Sciatic nerve (tissue), 2 donors: ENCODE measurements around the gene UBL4B. TPM values are rescaled to one million over a fixed set of nuclear protein-coding genes. Genes with fewer than 3 reads are reported as not detected.

Source experiments
- ATAC-seq: fragments of 200-7000 bp; cut with Tn5 transposase; one replicate; pipeline ENCODE4 v1.9.1; 2020; ENCODE audit warnings: mild to moderate bottlenecking, moderate library complexity
- DNase-seq: peaks from one replicate; pipeline ENCODE4 v3.0.0-alpha.2; 2020; ENCODE audit warnings: low spot score
- intact Hi-C: fragments of 100-400 bp; cut with DNase I; formaldehyde crosslinking; loops from one replicate; pipeline ENCODE4 v1.14.2; 2022
- total RNA-seq: library from RNA; stranded (reverse); fragmentation: NEBNext Ultra II Directional; extraction: Animal tissue kit (Norgen Biotek cat#: 25700); gene quantifications from one replicate; pipeline ENCODE4 v1.2.1, GENCODE V29; 2021
- donor health status: DM: no; HTN: no; CAD: no.
- donor health status: DM: no; HTN: no; CAD: no.

Gene UBL4B
- total RNA-seq, 1 donor from 2014 or later, result not detected

DNA sequence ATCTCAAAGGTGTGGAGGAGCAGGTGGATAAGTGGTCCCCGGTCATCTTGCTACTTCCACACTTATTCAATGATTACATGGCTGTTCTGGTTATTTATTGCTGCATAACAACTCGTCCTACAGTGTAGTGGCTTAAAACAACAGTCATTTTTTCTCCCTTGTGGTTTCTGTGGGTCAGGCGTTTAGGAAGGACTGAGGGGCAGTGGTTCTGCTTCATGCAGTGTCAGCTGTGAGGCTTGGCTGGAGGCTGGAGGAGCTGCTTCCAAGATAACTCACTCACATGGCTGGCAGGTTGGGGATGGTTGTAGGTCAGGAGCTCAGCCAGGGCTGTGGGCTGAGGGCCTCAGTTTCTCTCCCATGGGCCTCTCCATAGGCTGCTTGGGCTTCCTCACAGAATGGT is 32.1 kb downstream of the UBL4B start:
- ATAC-seq (no peak), DNase-seq (no peak)
- intact Hi-C loops, result no loop called here

DNA sequence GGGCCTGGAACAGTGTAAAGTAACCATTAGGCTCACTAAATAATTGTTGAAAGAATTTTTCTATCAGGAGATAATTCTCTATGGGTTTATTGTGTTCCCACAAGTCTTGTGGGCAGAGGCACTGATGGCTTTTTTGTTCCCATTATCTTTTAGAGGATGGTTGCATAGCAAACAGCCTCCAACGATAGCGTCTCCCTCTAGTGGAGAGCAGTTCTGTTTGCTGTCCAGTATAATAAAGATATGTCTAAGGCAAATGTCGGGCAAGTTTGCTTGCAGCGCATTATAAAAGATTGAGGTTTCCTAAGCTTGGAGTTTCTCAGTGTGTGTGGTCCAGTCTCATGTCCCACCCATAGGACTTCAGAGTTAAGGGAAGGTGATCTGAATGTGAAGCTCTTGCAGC is 36.7 kb downstream of the UBL4B start:
- no peak for ATAC-seq
- intact Hi-C loops, result no loop called here

DNA sequence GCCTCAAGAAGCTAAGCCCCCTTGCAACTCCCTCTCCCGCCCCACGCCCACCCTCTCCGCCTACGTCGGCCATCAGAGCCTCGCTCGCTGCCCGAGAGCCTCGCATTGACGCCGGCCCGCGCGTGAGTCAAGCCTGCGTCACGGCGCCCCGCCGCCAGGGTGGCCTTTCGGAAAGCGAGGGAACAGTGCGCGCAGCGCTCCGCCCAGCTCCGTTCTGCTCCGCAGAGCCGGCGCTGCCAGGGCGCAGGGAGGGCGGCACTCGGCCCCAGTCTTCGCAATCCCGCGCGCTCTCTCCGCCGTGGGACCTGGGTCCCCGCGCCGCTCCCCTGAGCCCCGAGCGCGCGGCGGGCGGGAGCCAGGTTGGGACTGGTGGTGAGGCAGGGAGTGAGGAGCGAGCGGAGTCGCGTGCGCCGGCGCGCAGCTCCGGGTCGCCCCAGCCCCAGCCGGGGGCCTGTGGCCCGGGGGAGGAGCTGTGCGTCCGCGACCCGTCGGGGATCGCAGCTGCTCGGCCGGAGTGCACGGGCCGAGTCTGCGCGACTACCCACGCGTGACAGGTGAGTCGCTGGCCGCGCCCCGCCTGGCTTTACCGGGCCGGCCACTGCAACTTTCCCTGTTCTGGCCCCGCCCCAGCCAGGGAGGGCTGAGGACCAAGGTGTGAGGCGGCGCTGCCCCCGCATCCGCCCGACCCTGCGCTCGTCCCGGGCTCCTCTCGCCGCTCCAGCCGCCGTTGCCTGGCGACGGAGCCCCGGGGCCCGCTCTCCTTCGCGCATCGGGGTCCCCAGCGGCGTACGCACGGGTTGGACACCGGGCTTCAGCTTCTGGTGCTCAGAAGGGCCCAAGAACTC is 38.3 kb downstream of the UBL4B start, which contains the start of gene SLC6A17:
Gene SLC6A17, plus strand, starts transcription at position 165 of the 845 bp plus-strand sequence. CDS start 16,436 bp downstream, outside the sequence.
- intact Hi-C loops, result no loop called here
- DNase-seq (no peak), ATAC-seq (no peak)

More for the DNA sequence above, 36.7 kb downstream of the UBL4B start:
- no peak for DNase-seq

DNA sequence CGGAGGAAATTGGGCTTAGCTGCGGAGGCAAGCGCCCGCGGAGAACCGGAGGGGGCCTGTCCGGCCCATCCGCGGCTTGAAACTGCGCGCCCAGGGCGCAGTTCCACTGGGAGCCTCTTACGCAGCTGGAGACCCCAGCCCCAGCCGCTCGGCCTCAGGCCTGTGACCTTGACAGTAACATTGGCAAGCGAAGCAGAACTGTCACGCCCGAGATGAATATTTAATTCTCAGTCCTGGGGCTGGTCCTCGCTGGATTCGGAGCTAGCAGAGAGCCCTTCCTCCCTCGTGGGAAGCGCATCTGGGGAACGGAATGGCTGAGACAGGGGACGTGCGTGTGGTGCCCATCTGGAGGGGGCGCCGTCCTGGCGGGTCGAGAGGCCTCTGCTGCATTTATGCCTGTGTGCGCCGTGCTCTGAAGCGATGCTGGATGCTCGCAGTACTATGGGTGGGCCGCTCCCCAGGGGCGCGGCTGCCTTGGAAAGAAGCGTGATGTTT is 39.0 kb downstream of the UBL4B start:
- intact Hi-C loops, result no loop called here
- ATAC-seq, result no peak

DNA sequence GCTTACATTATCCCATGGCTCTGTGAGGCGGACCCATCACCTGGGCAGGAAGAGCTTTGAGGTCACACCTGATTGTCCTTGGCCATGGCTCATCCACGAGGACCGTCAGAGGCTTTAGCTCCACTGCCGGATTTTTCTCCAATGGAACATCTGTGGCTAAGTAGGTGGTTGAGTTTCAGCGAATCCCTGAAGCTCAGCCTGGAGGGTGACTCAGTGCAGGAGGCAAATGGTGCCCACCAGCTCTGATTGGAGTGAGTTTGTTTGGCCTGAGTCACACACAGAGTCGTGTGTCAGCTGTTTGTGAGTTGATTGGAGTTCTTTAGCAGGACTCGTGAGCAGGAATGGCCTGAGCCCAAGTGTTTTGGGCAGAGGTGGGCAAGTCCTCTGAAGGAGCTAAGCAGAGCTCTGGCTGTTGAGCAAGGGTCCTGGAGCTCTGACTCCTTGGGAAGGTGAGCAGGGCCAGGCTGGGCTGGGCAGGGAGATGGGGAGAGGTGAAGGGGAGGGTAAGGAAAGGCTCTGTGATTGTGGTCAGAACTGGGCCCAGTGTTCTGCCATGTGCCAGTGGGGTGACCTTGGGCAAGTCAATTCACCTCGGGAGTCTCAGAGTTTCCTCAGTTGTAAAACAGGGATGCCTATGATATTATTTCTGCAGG is 40.0 kb downstream of the UBL4B start:
- intact Hi-C loops, result no loop called here
- no peak for ATAC-seq
- no peak for DNase-seq

More for the DNA sequence above, 39.0 kb downstream of the UBL4B start:
- DNase-seq, result no peak

DNA sequence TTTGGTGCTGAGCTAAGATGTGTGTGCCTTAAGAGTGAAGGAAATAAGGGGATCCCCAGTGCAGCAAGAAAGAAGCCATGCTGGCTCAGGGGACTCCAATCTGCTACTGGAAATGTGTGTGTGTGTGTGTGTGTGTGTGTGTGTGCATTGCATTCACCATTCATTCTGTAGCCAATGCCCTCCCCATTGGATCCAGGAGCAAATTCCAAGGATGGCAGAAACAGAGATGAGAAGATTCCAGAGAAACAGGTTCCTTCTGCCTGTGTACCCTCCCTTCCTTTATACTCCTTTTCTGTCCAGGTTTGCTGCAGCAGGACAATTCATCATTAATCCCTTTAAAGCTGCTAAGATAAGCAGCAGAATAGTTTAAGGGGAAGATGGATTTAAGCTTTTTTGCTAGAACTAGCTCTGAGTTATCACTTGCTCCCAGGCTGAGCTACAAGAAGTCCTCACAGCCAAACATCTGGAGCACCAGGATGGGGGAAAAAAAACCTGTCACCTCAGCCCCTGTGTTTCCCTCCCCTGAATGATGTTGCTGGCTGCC is 41.2 kb downstream of the UBL4B start:
- intact Hi-C loops, result no loop called here
- no peak for ATAC-seq
- no peak for DNase-seq

DNA sequence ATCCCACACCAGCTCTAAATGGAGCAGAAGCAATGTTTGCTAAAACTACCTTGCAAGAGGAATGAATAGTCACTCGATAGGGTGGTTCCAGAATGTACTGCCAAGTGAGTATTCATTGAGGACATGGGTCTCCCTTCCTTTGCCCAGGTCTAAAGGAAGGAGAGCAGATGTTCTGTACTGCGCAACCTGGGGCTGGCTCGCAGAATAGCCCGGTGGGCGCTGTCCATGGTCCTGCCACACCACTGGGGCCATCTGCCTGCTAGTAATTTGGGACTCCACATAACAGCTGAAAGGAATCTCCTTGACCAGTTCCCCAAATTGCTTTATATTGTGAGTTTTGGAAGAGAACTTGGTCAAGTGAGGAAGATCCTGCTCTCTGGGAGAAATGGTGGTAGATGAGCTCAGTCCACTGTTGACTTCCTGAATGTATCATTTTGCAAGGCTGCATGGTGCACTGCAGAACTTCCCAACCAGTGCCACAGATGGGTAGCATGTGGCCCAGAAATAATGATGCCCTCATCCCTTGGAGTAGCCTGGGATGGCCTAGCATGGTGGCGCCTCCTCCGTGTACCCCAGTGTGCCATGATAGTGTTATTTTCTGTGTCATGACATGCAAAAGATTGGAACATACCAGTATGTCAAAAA is 43.8 kb downstream of the UBL4B start:
- DNase-seq (peak; percentile 79), ATAC-seq (peak; percentile 70)
- intact Hi-C loops, result no loop called here

DNA sequence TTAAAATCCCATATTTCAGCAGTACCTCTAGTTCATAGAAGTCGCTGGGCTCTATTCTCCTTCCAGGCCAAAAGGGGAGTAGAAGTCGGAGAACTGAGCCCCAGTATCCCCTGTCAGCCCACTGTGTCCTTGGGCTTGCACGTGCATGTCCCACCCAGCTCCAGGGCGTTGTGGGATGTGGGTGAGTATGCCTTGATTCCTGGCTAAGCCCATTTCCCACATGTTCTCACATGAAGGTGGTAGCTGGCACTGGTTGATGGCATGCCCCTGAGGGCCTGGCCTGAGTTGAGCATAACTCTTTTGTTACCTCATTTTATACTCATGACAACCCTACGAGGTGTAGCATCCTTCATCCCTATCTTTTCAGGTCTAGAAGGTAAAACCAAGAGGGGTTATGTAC is 46.0 kb downstream of the UBL4B start:
- DNase-seq, result no peak
- intact Hi-C loops, result no loop called here
- no peak for ATAC-seq

DNA sequence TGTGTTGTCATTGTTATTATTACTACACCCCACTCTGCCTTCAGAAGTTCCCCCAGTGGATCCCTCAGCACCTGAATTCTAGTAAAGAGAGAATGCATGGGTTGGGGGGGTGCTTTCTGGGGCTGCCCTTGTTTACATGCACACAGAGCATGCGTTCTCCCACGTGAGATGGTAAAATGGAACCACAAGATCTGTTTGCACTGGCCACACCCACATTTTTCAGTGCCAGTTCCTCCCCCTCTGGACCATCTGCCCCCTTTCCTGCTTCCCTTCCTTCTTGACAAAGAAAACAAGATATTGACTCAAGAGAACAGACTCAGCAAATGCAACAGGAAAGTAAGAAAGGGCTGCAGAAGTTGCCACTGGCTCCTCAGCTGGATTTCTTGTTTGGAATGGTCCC is 46.9 kb downstream of the UBL4B start:
- ATAC-seq (no peak), DNase-seq (no peak)
- intact Hi-C loops, result no loop called here

DNA sequence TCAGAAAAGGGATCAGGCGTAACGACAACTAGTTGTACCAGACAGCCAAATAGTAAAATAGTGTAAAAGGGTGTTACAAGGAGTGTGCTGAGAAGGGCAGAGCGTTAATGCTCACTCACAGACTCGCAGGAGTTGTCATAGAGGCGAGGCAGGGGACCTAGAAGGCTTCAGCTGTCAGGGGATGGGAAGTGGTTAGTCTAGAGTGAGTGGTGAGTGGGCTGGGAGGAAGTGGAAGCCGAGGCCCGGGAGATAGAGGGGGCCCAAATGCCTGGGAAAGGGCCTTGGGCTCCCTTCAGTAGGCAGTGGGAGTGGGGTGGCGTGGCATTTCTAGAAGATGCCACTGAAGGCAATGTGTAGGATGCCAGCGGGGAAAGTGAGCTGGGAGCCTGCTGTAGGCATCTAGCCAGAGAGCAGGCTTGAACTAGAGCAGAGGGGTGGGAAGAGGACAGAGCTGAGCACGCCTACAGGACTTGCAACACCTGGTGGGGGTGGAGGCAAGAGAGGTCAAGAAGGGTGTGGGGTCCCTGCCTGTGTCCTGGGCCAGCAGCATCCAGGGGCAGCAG is 48.4 kb downstream of the UBL4B start:
- ATAC-seq (no peak), DNase-seq (no peak)
- intact Hi-C loops, result no loop called here

DNA sequence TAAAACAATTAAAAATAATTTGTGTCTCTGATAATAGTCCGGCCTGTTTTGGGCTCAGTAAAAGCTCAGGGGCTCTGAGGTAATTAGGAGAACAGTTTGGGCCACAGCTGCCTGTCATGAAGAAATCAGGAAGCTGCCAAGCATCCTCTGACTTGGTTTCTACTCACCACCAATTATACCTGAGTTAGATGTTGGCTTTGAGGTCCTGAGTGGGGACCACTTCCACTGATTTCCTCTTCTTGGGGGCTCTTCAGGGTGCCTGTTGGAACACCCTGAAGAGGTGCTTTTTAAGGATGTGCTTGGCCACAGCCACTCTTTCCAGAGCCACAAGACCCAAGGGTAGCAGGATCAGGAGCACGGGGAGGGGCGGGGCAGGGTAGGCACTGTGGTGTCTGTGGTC is 48.9 kb downstream of the UBL4B start:
- intact Hi-C loops, result no loop called here
- DNase-seq (no peak), ATAC-seq (no peak)

DNA sequence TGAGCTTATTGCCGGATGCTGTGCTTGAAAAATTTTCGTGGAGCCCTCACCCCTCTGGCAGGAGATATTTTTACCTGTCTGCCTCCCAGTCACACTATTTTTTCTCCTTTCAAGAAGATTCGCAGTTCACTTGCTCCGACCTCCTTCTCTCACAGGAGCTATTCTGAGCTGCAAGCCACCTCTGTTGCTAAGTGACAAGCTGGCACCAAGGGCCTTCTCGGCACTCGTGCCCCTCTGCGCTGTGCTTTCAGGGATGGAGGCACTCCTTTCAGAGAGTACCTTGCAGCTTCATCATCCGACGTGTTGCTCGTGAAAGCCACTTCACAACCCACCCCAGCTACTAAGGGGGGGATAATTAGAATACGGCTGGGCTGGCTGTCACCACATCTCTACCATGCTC is 49.6 kb downstream of the UBL4B start:
- intact Hi-C loops, result no loop called here
- DNase-seq (no peak), ATAC-seq (no peak)

Other genes with a start within 250 kb of the UBL4B start
- 61.2 TPM for gene CSF1, start 201.6 kb upstream of the UBL4B start, total RNA-seq
- gene AHCYL1, start 127.7 kb upstream of the UBL4B start, total RNA-seq, result 71.3 TPM
- 44.1 TPM for gene STRIP1, start 77.8 kb upstream of the UBL4B start, total RNA-seq
- not detected for gene ALX3, start 41.8 kb upstream of the UBL4B start, total RNA-seq
- not detected for gene SLC6A17, start 38.1 kb downstream of the UBL4B start, total RNA-seq
- 15.6 TPM for gene KCNC4, start 97.9 kb downstream of the UBL4B start, total RNA-seq
- 23.4 TPM for gene RBM15, start 226.9 kb downstream of the UBL4B start, total RNA-seq